ENCODE results near the gene GRAPL. TPM values are rescaled to one million over a fixed set of nuclear protein-coding genes. Genes with fewer than 3 reads are reported as not detected.
"Not testable (repeated sequence)": the region's sequence is repeated elsewhere in the genome, so short reads cannot be mapped to it uniquely, and the experiment has no call there.

Gene GRAPL
- total RNA-seq: 10 to 100 TPM; 13.6 to 16.8 TPM

- H3K4me1 Mint-ChIP-seq (ENCODE audit: low read depth); POLR2A ChIA-PET; H3K9me3 Mint-ChIP-seq (ENCODE audit: insufficient read depth); H3K36me3 Mint-ChIP-seq (ENCODE audit: low read depth); DNase-seq; H3K27me3 Mint-ChIP-seq (ENCODE audit: low read depth); CTCF ChIA-PET; H3K4me3 Mint-ChIP-seq; H3K27ac Mint-ChIP-seq: not testable (repeated sequence)
- ATAC-seq: peak; percentile 90
Observed at GRCh38 chr17:19127148-19127980, at the start of gene GRAPL. GRAPL (plus strand) TSS chr17:19127589; CDS start chr17:19127620, 31 bp downstream.

- peak; percentile 42 for ATAC-seq
Observed at GRCh38 chr17:19088804-19089685, 38.3 kb upstream of the GRAPL start.

GRCh38 chr17:19090058-19090772 lies 37.2 kb upstream of the GRAPL start:
- CTCF ChIA-PET; H3K36me3 Mint-ChIP-seq (ENCODE audit: low read depth); H3K27ac Mint-ChIP-seq; DNase-seq; H3K4me1 Mint-ChIP-seq (ENCODE audit: low read depth); H3K4me3 Mint-ChIP-seq; H3K9me3 Mint-ChIP-seq (ENCODE audit: insufficient read depth); POLR2A ChIA-PET; H3K27me3 Mint-ChIP-seq (ENCODE audit: low read depth): not testable (repeated sequence)
- peak; percentile 56 for ATAC-seq

More at GRCh38 chr17:19088804-19089685, 38.3 kb upstream of the GRAPL start:
- CTCF ChIA-PET; H3K27me3 Mint-ChIP-seq (ENCODE audit: low read depth); H3K4me1 Mint-ChIP-seq (ENCODE audit: low read depth); H3K27ac Mint-ChIP-seq; H3K4me3 Mint-ChIP-seq; H3K36me3 Mint-ChIP-seq (ENCODE audit: low read depth); POLR2A ChIA-PET; H3K9me3 Mint-ChIP-seq (ENCODE audit: insufficient read depth); DNase-seq: not testable (repeated sequence)

- H3K4me1 Mint-ChIP-seq (ENCODE audit: low read depth); H3K27ac Mint-ChIP-seq; ATAC-seq; H3K27me3 Mint-ChIP-seq (ENCODE audit: low read depth); POLR2A ChIA-PET; DNase-seq; H3K4me3 Mint-ChIP-seq; CTCF ChIA-PET; H3K36me3 Mint-ChIP-seq (ENCODE audit: low read depth); H3K9me3 Mint-ChIP-seq (ENCODE audit: insufficient read depth): not testable (repeated sequence)
Observed at GRCh38 chr17:19092737-19093683, 34.4 kb upstream of the GRAPL start.

- CTCF ChIA-PET; H3K27ac Mint-ChIP-seq; DNase-seq; ATAC-seq; H3K4me1 Mint-ChIP-seq (ENCODE audit: low read depth); H3K36me3 Mint-ChIP-seq (ENCODE audit: low read depth); H3K27me3 Mint-ChIP-seq (ENCODE audit: low read depth); H3K9me3 Mint-ChIP-seq (ENCODE audit: insufficient read depth); POLR2A ChIA-PET; H3K4me3 Mint-ChIP-seq: not testable (repeated sequence)
Observed at GRCh38 chr17:19093684-19094438, 33.5 kb upstream of the GRAPL start.

- ATAC-seq; H3K4me3 Mint-ChIP-seq; H3K9me3 Mint-ChIP-seq (ENCODE audit: insufficient read depth); H3K36me3 Mint-ChIP-seq (ENCODE audit: low read depth); H3K27me3 Mint-ChIP-seq (ENCODE audit: low read depth); DNase-seq; POLR2A ChIA-PET; CTCF ChIA-PET; H3K4me1 Mint-ChIP-seq (ENCODE audit: low read depth); H3K27ac Mint-ChIP-seq: not testable (repeated sequence)
Observed at GRCh38 chr17:19108517-19108916, 18.9 kb upstream of the GRAPL start.

GRCh38 chr17:19110189-19111097 lies 16.9 kb upstream of the GRAPL start:
- H3K36me3 Mint-ChIP-seq (ENCODE audit: low read depth); POLR2A ChIA-PET; DNase-seq; H3K9me3 Mint-ChIP-seq (ENCODE audit: insufficient read depth); H3K4me1 Mint-ChIP-seq (ENCODE audit: low read depth); H3K27me3 Mint-ChIP-seq (ENCODE audit: low read depth); H3K27ac Mint-ChIP-seq; ATAC-seq; CTCF ChIA-PET; H3K4me3 Mint-ChIP-seq: not testable (repeated sequence)

- ATAC-seq (peak; percentile 72), DNase-seq (peak; percentile 57)
- H3K36me3 Mint-ChIP-seq (ENCODE audit: low read depth); POLR2A ChIA-PET; H3K4me1 Mint-ChIP-seq (ENCODE audit: low read depth); H3K27ac Mint-ChIP-seq; H3K9me3 Mint-ChIP-seq (ENCODE audit: insufficient read depth); CTCF ChIA-PET; H3K27me3 Mint-ChIP-seq (ENCODE audit: low read depth): not testable (repeated sequence)
- H3K4me3 Mint-ChIP-seq: peak overlapping the region; percentile 66
Observed at GRCh38 chr17:19111111-19111711, 16.2 kb upstream of the GRAPL start.

- H3K4me1 Mint-ChIP-seq (ENCODE audit: low read depth); H3K9me3 Mint-ChIP-seq (ENCODE audit: insufficient read depth); CTCF ChIA-PET; POLR2A ChIA-PET; H3K27me3 Mint-ChIP-seq (ENCODE audit: low read depth); H3K36me3 Mint-ChIP-seq (ENCODE audit: low read depth): not testable (repeated sequence)
- peak; percentile 79 for DNase-seq
- H3K4me3 Mint-ChIP-seq: peak overlapping the region; percentile 64
- peak overlapping the region; percentile 86 for H3K27ac Mint-ChIP-seq
- peak; percentile 84 for ATAC-seq
Observed at GRCh38 chr17:19111801-19112458, 15.5 kb upstream of the GRAPL start.
